Thyroid gland (tissue), 4 donors: Measurements from ENCODE around the gene TNFRSF12A.

ENCODE experiments used
- POLR2A ChIP-seq, 2 donors: fragments of 450-650 bp; IDR thresholded peaks; one replicate each; pipeline ENCODE4 v1.6.1; 2017; ENCODE audit warnings: antibody characterized with exemption in 2 of 2, mild to moderate bottlenecking in 2 of 2, moderate library complexity in 1 of 2
- TF ChIP-seq, protein P1 (sequence below), 6 experiments: fragments of 200-600 bp in 3 of 6; fragments of 450-650 bp in 3 of 6; sonication (generic) in 3 of 6; IDR thresholded peaks; one replicate each; pipeline ENCODE4 v1.5.1; 2016 to 2019; ENCODE audit warnings: antibody characterized with exemption in 6 of 6, mild to moderate bottlenecking in 2 of 6, inconsistent platforms in 1 of 6, moderate library complexity in 1 of 6

DNA sequence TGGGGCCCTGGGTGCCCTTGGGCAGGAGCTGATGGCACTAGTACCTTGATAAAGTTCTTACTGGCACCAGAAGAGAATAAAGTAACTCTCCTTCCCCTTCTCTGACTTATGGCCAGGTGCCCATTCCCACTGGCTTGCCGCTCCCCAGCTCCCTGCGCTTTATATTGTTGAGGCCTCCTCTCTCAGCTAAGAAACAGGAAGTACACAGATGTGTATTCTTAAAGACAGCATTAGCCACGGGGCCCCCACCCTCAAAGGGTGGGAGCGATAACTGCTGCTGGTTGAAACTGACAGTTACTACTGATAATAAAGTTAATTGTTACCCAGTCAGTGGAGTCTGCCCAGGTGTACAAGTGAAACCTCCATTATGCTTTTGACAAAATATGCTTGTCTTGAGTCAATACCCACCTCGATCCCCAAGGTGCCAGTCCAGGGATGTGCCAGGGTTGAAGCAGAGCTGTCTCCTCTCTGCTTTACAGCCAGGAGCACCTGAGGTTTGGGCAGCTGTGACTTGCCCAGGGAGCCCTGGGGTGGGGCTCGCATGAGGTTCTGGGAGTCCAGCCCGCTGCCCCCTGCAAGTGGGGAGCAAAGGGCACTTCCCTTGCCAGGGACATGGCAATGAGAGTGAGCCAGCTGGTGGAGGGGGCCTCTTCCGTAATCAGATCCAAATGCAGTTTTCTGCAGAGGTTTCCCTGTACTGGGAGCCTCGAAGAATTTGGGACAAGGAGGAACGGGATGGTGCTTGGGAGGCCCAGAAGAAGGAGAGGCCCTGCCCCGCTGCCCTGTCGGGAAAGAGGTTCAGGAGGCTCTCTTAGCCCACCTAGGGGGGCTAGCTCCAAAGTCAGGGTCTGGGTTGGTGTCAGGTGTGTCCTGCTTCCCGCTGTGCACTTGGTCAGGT is 12.9 kb upstream of the TNFRSF12A start:
- no peak for TF ChIP-seq POLR2A (IDR thresholded peaks at IDR 0.05)
- TF ChIP-seq, protein P1, sequence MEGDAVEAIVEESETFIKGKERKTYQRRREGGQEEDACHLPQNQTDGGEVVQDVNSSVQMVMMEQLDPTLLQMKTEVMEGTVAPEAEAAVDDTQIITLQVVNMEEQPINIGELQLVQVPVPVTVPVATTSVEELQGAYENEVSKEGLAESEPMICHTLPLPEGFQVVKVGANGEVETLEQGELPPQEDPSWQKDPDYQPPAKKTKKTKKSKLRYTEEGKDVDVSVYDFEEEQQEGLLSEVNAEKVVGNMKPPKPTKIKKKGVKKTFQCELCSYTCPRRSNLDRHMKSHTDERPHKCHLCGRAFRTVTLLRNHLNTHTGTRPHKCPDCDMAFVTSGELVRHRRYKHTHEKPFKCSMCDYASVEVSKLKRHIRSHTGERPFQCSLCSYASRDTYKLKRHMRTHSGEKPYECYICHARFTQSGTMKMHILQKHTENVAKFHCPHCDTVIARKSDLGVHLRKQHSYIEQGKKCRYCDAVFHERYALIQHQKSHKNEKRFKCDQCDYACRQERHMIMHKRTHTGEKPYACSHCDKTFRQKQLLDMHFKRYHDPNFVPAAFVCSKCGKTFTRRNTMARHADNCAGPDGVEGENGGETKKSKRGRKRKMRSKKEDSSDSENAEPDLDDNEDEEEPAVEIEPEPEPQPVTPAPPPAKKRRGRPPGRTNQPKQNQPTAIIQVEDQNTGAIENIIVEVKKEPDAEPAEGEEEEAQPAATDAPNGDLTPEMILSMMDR (IDR thresholded peaks at IDR 0.05) = no peak
